Parathyroid adenoma (tissue), 2 donors: ENCODE data around the gene MAGI2.

Experiments used
- H2AFZ ChIP-seq: fragments of 300-600 bp; sonication (generic); one replicate; pipeline ENCODE4 v1.7.0; 2017; ENCODE audit warnings: antibody characterized with exemption, mild to moderate bottlenecking
- H3K27ac ChIP-seq: fragments of 300-600 bp; sonication (generic); one replicate; pipeline ENCODE4 v1.7.0; 2017
- H3K27me3 ChIP-seq: fragments of 300-600 bp; sonication (generic); one replicate; pipeline ENCODE4 v1.7.0; 2017; ENCODE audit warnings: low read length; ENCODE audit not compliant: control insufficient read depth, insufficient read depth
- H3K36me3 ChIP-seq: fragments of 300-600 bp; sonication (generic); one replicate; pipeline ENCODE4 v1.7.0; 2017; ENCODE audit warnings: low read length; ENCODE audit not compliant: control insufficient read depth, insufficient read depth
- H3K4me1 ChIP-seq: fragments of 300-600 bp; sonication (generic); one replicate; pipeline ENCODE4 v1.7.0; 2017; ENCODE audit warnings: control low read depth
- H3K4me2 ChIP-seq: fragments of 300-600 bp; sonication (generic); one replicate; pipeline ENCODE4 v1.7.0; 2017; ENCODE audit warnings: low read length
- H3K4me3 ChIP-seq: fragments of 300-600 bp; sonication (generic); one replicate; pipeline ENCODE4 v1.7.0; 2017; ENCODE audit warnings: low read depth, low read length
- H3K79me2 ChIP-seq: fragments of 300-600 bp; sonication (generic); one replicate; pipeline ENCODE4 v1.7.0; 2017; ENCODE audit warnings: control low read depth
- H3K9ac ChIP-seq: fragments of 300-600 bp; sonication (generic); one replicate; pipeline ENCODE4 v1.7.0; 2017; ENCODE audit warnings: mild to moderate bottlenecking
- H3K9me3 ChIP-seq: fragments of 300-600 bp; sonication (generic); one replicate; pipeline ENCODE4 v1.7.0; 2017; ENCODE audit warnings: low read length; ENCODE audit not compliant: control insufficient read depth
- CTCF ChIP-seq: fragments of 300-600 bp; sonication (generic); IDR thresholded peaks from one replicate; pipeline ENCODE4 v1.7.0; 2017; ENCODE audit warnings: antibody characterized with exemption, mild to moderate bottlenecking
- donor health status: primary hyperparathyroidism.

The MAGI2 gene

GRCh38 chr7:78649236-78649635 lies 804.2 kb downstream of the MAGI2 start:
- Histone ChIP-seq H3K27me3 (no peaks in the 10 kb centered on the region), H3K27ac (no peak overlapping the region), H3K36me3 (no peaks in the 10 kb centered on the region), H3K79me2 (no peaks in the 10 kb centered on the region), H3K4me2 (no peak overlapping the region), H3K9me3 (no peaks in the 10 kb centered on the region), H3K9ac (no peak overlapping the region), H3K4me3 (no peak overlapping the region), H2AFZ (no peak overlapping the region), H3K4me1 (no peaks in the 10 kb centered on the region)
- TF ChIP-seq CTCF, result no peak

DNA sequence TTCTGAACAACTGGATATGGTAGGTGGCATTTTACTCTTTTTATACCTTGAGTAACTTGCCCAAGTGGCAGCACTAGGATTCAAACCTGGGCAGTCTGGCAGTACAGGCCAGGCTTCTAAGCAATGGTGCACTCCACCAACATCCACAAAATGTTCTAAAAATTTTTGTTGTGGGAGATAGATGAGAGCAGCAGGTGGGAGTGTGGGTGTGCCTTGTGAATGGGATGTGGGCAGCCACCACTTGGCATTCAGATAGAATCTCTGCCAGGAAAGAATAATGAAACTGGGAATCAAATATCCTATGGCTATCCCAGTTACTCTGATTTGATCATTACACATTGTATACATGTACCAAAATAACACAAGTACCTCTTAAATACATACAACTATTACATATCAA lies 810.7 kb downstream of the MAGI2 start:
- no peak overlapping the region for H3K9ac ChIP-seq
- no peak overlapping the region for H3K4me2 ChIP-seq
- H3K36me3 ChIP-seq, result no peaks in the 10 kb centered on the region
- H3K9me3 ChIP-seq, result no peaks in the 10 kb centered on the region
- H2AFZ ChIP-seq, result no peak overlapping the region
- no peak overlapping the region for H3K4me3 ChIP-seq
- H3K79me2 ChIP-seq, result no peaks in the 10 kb centered on the region
- H3K4me1 ChIP-seq, result no peaks in the 10 kb centered on the region
- no peaks in the 10 kb centered on the region for H3K27me3 ChIP-seq
- no peak for TF ChIP-seq CTCF
- no peak overlapping the region for H3K27ac ChIP-seq

DNA sequence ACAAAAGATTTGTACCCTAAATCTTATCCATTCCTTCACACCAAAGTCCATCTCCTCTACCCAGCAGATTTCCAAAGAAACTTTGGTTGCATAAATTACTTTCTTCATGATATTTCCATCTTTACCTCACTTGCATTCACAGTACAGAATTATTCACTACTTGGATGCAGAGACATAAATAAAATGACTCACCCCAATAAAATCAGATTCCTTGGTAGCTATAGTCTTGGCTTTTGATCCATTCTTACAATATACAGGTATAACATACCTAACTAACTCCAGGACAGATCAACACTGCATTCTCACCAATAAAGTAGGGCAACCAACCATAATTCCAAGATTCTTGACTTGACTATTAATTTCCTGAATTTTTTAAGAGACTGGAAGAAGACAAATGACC lies 815.1 kb downstream of the MAGI2 start:
- Histone ChIP-seq H3K27ac (no peak overlapping the region), H3K36me3 (no peaks in the 10 kb centered on the region), H3K4me2 (no peak overlapping the region), H3K4me3 (no peak overlapping the region), H3K79me2 (no peaks in the 10 kb centered on the region), H3K27me3 (no peaks in the 10 kb centered on the region), H2AFZ (no peak overlapping the region), H3K9me3 (no peaks in the 10 kb centered on the region), H3K4me1 (no peaks in the 10 kb centered on the region), H3K9ac (no peak overlapping the region)
- TF ChIP-seq CTCF, result no peak

DNA sequence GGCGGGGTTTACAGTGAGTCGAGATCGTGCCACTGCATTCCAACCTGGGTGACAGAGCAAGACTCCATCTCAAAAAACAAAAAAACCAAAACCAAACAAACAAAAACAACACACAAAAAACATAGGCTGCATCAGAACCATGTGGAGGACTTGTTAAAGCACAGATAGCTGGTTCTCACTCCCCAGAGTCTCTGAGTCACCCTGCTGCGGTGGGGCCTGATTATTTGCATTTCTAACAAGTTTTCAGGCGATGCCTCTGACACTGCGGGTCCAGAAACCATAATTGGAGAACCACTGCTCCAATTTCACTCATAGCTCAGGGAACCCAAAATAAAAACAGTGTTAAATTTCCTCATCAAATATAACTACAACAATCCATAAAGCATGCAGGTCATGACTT lies 816.7 kb downstream of the MAGI2 start:
- H3K9ac ChIP-seq, result no peak overlapping the region
- no peaks in the 10 kb centered on the region for H3K4me1 ChIP-seq
- no peak overlapping the region for H3K4me2 ChIP-seq
- H3K9me3 ChIP-seq, result no peaks in the 10 kb centered on the region
- no peaks in the 10 kb centered on the region for H3K27me3 ChIP-seq
- H3K79me2 ChIP-seq, result no peaks in the 10 kb centered on the region
- no peak overlapping the region for H3K27ac ChIP-seq
- no peak overlapping the region for H2AFZ ChIP-seq
- H3K4me3 ChIP-seq, result no peak overlapping the region
- H3K36me3 ChIP-seq, result no peaks in the 10 kb centered on the region
- TF ChIP-seq CTCF, result no peak

DNA sequence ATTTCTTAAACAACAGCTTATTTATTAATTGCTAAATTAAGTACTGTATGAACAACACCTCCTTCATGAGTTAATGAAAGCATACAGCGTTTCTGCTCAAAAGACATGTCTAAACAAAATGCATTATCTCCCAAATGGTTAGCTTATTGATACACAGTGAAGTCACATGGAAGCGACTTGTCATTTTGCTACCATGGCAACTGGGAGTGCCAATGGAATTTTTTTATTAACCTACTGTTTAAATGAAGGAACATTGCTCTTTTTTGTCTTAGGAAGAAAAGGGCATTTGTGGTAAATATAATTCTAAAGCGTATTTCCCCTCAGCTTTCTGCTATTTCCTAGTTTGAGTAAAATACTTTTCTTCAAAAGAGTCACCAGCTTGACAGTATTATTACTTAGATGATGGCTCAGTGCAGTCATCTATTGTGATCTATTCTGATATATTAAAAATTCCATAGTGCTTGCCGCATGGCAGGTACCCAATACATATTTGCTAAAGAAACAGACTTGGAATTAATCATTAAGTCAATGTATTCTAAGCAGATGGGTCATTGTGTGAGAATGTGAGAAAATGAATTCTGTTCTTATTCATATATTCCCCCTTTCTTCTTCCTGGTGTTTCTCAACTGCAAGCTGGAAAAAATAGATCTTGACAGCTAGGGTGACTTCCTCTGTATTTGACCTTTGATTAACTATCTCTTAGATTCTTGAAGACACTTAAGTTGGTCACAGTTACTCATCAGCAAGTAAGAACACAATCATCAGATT lies 818.3 kb downstream of the MAGI2 start:
- Histone ChIP-seq H3K4me3 (no peak overlapping the region), H3K27me3 (no peaks in the 10 kb centered on the region), H3K9me3 (no peaks in the 10 kb centered on the region), H3K9ac (no peak overlapping the region), H3K4me1 (no peaks in the 10 kb centered on the region), H3K79me2 (no peaks in the 10 kb centered on the region), H3K36me3 (no peaks in the 10 kb centered on the region), H3K27ac (no peak overlapping the region), H2AFZ (no peak overlapping the region), H3K4me2 (no peak overlapping the region)
- TF ChIP-seq CTCF, result no peak
